GM12875 (cell line): ENCODE measurements around the gene IVNS1ABP.

Experiments
- H3K4me3 ChIP-seq: one replicate; pipeline ENCODE4 v1.5.1; 2011; ENCODE audit warnings: low read depth, low read length, control low read depth
- TF ChIP-seq, protein P1 (sequence below): IDR thresholded peaks from 2 replicates; pipeline ENCODE4 v1.5.1; 2011; ENCODE audit warnings: low read depth, mild to moderate bottlenecking, control low read depth, inconsistent platforms, low read length, moderate library complexity, borderline replicate concordance; ENCODE audit not compliant: insufficient read depth

IVNS1ABP gene

GRCh38 chr1:185319139-185319475, 2.1 kb upstream of the IVNS1ABP start:
- TF ChIP-seq, protein P1, sequence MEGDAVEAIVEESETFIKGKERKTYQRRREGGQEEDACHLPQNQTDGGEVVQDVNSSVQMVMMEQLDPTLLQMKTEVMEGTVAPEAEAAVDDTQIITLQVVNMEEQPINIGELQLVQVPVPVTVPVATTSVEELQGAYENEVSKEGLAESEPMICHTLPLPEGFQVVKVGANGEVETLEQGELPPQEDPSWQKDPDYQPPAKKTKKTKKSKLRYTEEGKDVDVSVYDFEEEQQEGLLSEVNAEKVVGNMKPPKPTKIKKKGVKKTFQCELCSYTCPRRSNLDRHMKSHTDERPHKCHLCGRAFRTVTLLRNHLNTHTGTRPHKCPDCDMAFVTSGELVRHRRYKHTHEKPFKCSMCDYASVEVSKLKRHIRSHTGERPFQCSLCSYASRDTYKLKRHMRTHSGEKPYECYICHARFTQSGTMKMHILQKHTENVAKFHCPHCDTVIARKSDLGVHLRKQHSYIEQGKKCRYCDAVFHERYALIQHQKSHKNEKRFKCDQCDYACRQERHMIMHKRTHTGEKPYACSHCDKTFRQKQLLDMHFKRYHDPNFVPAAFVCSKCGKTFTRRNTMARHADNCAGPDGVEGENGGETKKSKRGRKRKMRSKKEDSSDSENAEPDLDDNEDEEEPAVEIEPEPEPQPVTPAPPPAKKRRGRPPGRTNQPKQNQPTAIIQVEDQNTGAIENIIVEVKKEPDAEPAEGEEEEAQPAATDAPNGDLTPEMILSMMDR, result no peak
- no peak overlapping the region for H3K4me3 ChIP-seq

GRCh38 chr1:185318431-185319138, 1.5 kb upstream of the IVNS1ABP start:
- no peak overlapping the region for H3K4me3 ChIP-seq
- TF ChIP-seq, protein P1, result no peak

DNA sequence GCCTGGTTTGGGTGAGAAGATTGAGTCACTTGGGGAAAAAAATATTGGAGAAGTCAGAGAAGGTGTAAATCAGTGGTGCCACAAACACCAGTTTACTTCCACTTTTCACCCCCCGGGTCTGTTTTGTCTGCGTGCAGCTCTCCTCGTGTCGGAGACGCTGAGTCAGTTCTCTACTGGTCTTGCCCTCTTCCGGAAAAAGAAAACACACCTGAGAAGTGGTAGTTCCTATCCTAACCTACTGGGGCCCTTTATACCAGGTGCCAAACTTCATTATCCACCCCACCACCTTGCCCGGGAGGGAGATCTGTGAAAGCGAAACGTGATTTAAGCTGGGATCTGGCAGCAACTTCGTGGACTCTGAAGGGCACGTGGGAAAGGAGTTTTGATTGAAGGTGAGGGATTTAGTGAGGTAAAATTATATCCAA, 855 bp upstream of the IVNS1ABP start:
- TF ChIP-seq, protein P1, result no peak
- peak overlapping the region; percentile 60 for H3K4me3 ChIP-seq

DNA sequence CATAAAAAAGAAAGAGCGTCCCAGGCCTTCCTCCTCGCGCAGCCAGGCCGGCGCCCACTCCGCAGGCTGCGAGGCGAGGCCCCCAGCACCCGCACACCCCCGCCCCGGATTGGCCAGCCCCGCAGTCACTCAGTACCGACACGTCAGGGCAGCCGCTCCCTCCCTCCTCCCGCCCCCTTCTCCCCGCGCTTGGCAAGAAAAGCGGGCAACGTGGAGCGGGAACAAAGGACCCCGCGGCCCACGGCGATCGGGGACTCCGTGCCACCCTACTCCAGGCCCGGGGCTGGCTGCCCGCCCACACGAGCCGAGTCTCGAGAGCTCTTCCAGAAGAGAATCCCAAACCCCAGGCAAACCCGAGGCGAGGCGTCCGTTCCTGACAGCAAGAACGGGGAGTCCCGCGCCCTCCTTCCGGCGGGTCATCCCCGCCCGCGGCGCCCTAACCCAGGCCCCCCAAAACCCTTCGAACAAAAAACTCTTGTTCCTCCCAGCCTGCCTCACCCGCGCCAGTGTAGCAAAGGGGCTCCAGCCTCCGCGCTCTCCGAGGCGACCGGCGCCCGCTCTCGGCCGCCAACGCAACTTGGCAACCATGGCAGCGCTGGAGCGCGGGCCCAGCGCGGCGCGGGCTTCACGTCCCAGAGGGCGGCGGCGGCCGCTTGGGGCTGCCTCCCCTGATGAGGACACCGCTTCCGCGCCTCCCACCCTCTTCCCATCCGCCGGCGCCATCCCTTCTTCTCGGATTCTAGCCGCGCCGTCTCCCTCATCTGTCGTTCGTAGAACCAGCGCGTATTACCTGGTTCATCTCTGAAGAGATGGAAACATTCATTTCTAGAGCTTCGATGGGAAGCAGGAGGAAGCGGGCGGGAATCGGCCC, 645 bp downstream of the IVNS1ABP start:
- H3K4me3 ChIP-seq, result peak overlapping the region; percentile 85
- TF ChIP-seq, protein P1, result no peak

DNA sequence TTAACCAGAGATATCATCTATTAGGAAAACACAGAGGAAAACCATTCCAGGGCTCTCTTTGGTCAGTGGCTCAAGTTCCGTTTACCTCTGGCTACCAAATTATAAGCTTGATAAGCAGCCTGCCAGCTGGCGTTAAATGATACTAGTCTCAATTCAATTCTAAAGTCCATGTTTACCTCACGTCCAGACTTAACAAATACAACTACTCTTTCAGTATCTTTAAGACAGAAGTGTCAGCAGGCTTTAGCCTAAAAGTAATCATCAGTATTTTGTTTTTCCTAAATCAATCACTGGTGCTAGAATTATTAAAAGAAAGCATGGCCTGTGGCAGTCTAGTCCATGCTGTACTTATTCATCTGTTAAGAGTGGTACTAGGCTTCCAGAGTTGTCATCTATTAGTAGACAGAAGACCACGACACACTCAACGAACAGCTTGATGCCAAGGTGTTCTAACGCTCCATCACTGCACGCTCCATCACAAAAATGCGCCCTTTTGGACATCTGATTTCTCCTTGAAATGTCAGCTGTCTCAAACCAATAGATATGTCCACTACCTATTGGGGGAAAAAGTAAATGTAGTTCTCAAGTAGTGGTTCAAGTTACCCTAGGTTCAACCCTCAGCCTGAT, 1.5 kb downstream of the IVNS1ABP start:
- TF ChIP-seq, protein P1, result no peak
- H3K4me3 ChIP-seq, result peak overlapping the region; percentile 85

DNA sequence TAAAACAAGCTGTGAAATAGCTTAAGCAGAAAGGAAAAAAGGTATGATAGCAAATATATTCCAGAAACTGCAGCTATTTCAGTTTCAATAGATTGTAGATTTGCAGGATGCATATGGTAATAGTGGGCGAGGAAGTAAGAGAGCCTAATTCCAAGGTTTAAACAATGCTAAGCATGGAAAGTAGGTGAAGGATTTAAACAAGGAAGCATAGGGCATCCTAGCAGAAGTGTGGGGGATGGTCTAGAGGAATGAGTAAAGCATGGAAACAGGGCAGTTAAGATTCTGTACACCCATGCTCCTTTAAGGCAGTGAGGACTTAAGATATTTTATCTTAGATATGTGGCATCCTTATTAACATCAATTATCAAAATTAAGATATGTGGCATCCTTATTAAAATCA, 2.6 kb downstream of the IVNS1ABP start:
- TF ChIP-seq, protein P1, result no peak
- H3K4me3 ChIP-seq, result no peak overlapping the region
